ENCODE data around the gene OR10A4. TPM values are rescaled to one million over a fixed set of nuclear protein-coding genes. Genes with fewer than 3 reads are reported as not detected.
"Not testable (repeated sequence)": the region's sequence is repeated elsewhere in the genome, so short reads cannot be mapped to it uniquely, and the experiment has no call there.

Gene OR10A4
- not detected for total RNA-seq

- H3K4me3 ChIP-seq (ENCODE audit: low read length) = no peak within 1 kb of the TSS
- no peaks in the 10 kb centered on the region for H3K27me3 ChIP-seq (ENCODE audit: insufficient read depth, low read length)
- no peaks in the 10 kb centered on the region for H3K9me3 ChIP-seq (ENCODE audit: low read depth, low read length)
- H3K4me1 ChIP-seq (ENCODE audit: insufficient read depth, low read length) = no peaks in the 10 kb centered on the region
These were observed at the start of gene OR10A4 for GRCh38 chr11:6876325-6876724. TSS of gene OR10A4 (plus strand) at chr11:6876625. CDS start at chr11:6876648, 23 bp downstream.

- Histone ChIP-seq H3K9me3 (ENCODE audit: low read depth, low read length) (no peaks in the 10 kb centered on the region), H3K4me1 (ENCODE audit: insufficient read depth, low read length) (peaks cover under 1% of the 10 kb centered on the region), H3K4me3 (ENCODE audit: low read length) (no peak overlapping the region), H3K27me3 (ENCODE audit: insufficient read depth, low read length) (no peaks in the 10 kb centered on the region)
These were observed 48.3 kb upstream of the OR10A4 start for GRCh38 chr11:6828103-6828502.

GRCh38 chr11:6833356-6833755 is 43.1 kb upstream of the OR10A4 start:
- Histone ChIP-seq H3K27me3 (ENCODE audit: insufficient read depth, low read length) (no peaks in the 10 kb centered on the region), H3K4me1 (ENCODE audit: insufficient read depth, low read length) (peaks cover 4% of the 10 kb centered on the region), H3K4me3 (ENCODE audit: low read length) (no peak overlapping the region), H3K9me3 (ENCODE audit: low read depth, low read length) (no peaks in the 10 kb centered on the region)

- H3K27me3 ChIP-seq (ENCODE audit: insufficient read depth, low read length) = no peaks in the 10 kb centered on the region
- H3K4me3 ChIP-seq (ENCODE audit: low read length) = no peak overlapping the region
- H3K4me1 ChIP-seq (ENCODE audit: insufficient read depth, low read length) = peaks cover 4% of the 10 kb centered on the region
- no peaks in the 10 kb centered on the region for H3K9me3 ChIP-seq (ENCODE audit: low read depth, low read length)
These were observed 42.4 kb upstream of the OR10A4 start for GRCh38 chr11:6834021-6834420.

- Histone ChIP-seq H3K4me1 (ENCODE audit: insufficient read depth, low read length) (no peaks in the 10 kb centered on the region), H3K27me3 (ENCODE audit: insufficient read depth, low read length) (peaks cover 4% of the 10 kb centered on the region), H3K4me3 (ENCODE audit: low read length) (no peak overlapping the region), H3K9me3 (ENCODE audit: low read depth, low read length) (no peaks in the 10 kb centered on the region)
These were observed 34.7 kb upstream of the OR10A4 start for GRCh38 chr11:6841694-6842093.

GRCh38 chr11:6843670-6844069 is 32.8 kb upstream of the OR10A4 start:
- no peaks in the 10 kb centered on the region for H3K4me1 ChIP-seq (ENCODE audit: insufficient read depth, low read length)
- no peaks in the 10 kb centered on the region for H3K9me3 ChIP-seq (ENCODE audit: low read depth, low read length)
- H3K27me3 ChIP-seq (ENCODE audit: insufficient read depth, low read length) = peaks cover 4% of the 10 kb centered on the region
- H3K4me3 ChIP-seq (ENCODE audit: low read length) = no peak overlapping the region

GRCh38 chr11:6844356-6844755 is 32.1 kb upstream of the OR10A4 start:
- Histone ChIP-seq H3K9me3 (ENCODE audit: low read depth, low read length) (no peaks in the 10 kb centered on the region), H3K27me3 (ENCODE audit: insufficient read depth, low read length) (peaks cover 4% of the 10 kb centered on the region), H3K4me1 (ENCODE audit: insufficient read depth, low read length) (no peaks in the 10 kb centered on the region), H3K4me3 (ENCODE audit: low read length) (no peak overlapping the region)

- H3K27me3 ChIP-seq (ENCODE audit: insufficient read depth, low read length) = peaks cover 4% of the 10 kb centered on the region
- H3K4me1 ChIP-seq (ENCODE audit: insufficient read depth, low read length) = no peaks in the 10 kb centered on the region
- no peaks in the 10 kb centered on the region for H3K9me3 ChIP-seq (ENCODE audit: low read depth, low read length)
- no peak within 1 kb of the TSS for H3K4me3 ChIP-seq (ENCODE audit: low read length)
These were observed 31.0 kb upstream of the OR10A4 start, which contains the start of gene OR10A5 for GRCh38 chr11:6845383-6845782. TSS of gene OR10A5 (plus strand) at chr11:6845683. CDS start at chr11:6845683, 0 bp downstream.

- H3K9me3 ChIP-seq (ENCODE audit: low read depth, low read length) = peaks cover 11% of the 10 kb centered on the region
- no peaks in the 10 kb centered on the region for H3K27me3 ChIP-seq (ENCODE audit: insufficient read depth, low read length)
- H3K4me3 ChIP-seq (ENCODE audit: low read length) = no peak overlapping the region
- no peaks in the 10 kb centered on the region for H3K4me1 ChIP-seq (ENCODE audit: insufficient read depth, low read length)
These were observed 25.9 kb upstream of the OR10A4 start for GRCh38 chr11:6850526-6850925.

GRCh38 chr11:6854801-6855200 is 21.6 kb upstream of the OR10A4 start:
- H3K4me1 ChIP-seq (ENCODE audit: insufficient read depth, low read length); H3K27me3 ChIP-seq (ENCODE audit: insufficient read depth, low read length); H3K4me3 ChIP-seq (ENCODE audit: low read length): not testable (repeated sequence)
- peaks cover 11% of the 10 kb centered on the region for H3K9me3 ChIP-seq (ENCODE audit: low read depth, low read length)

GRCh38 chr11:6855971-6856541 is 20.4 kb upstream of the OR10A4 start:
- H3K4me1 ChIP-seq (ENCODE audit: insufficient read depth, low read length) = no peaks in the 10 kb centered on the region
- H3K4me3 ChIP-seq (ENCODE audit: low read length) = no peak overlapping the region
- H3K27me3 ChIP-seq (ENCODE audit: insufficient read depth, low read length) = no peaks in the 10 kb centered on the region
- peaks cover 11% of the 10 kb centered on the region for H3K9me3 ChIP-seq (ENCODE audit: low read depth, low read length)

- H3K27me3 ChIP-seq (ENCODE audit: insufficient read depth, low read length) = no peaks in the 10 kb centered on the region
- peaks cover 11% of the 10 kb centered on the region for H3K9me3 ChIP-seq (ENCODE audit: low read depth, low read length)
These were observed 19.6 kb upstream of the OR10A4 start for GRCh38 chr11:6856871-6857270.

GRCh38 chr11:6862961-6863360 is 13.5 kb upstream of the OR10A4 start, which contains the start of gene OR10A2:
TSS of gene OR10A2 (plus strand) at chr11:6863057. CDS start at chr11:6869755, 6,698 bp downstream.
- H3K4me1 ChIP-seq (ENCODE audit: insufficient read depth, low read length) = no peaks in the 10 kb centered on the region
- no peak within 1 kb of the TSS for H3K4me3 ChIP-seq (ENCODE audit: low read length)
- H3K9me3 ChIP-seq (ENCODE audit: low read depth, low read length) = no peaks in the 10 kb centered on the region
- H3K27me3 ChIP-seq (ENCODE audit: insufficient read depth, low read length) = no peaks in the 10 kb centered on the region

More at GRCh38 chr11:6856871-6857270, 19.6 kb upstream of the OR10A4 start:
- H3K4me3 ChIP-seq (ENCODE audit: low read length) = no peak overlapping the region
- H3K4me1 ChIP-seq (ENCODE audit: insufficient read depth, low read length) = no peaks in the 10 kb centered on the region

GRCh38 chr11:6864438-6864837 is 12.0 kb upstream of the OR10A4 start:
- Histone ChIP-seq H3K9me3 (ENCODE audit: low read depth, low read length) (no peaks in the 10 kb centered on the region), H3K4me3 (ENCODE audit: low read length) (no peak overlapping the region), H3K27me3 (ENCODE audit: insufficient read depth, low read length) (no peaks in the 10 kb centered on the region), H3K4me1 (ENCODE audit: insufficient read depth, low read length) (no peaks in the 10 kb centered on the region)

- Histone ChIP-seq H3K27me3 (ENCODE audit: insufficient read depth, low read length) (no peaks in the 10 kb centered on the region), H3K4me3 (ENCODE audit: low read length) (no peak overlapping the region), H3K9me3 (ENCODE audit: low read depth, low read length) (no peaks in the 10 kb centered on the region), H3K4me1 (ENCODE audit: insufficient read depth, low read length) (no peaks in the 10 kb centered on the region)
These were observed 5.1 kb upstream of the OR10A4 start for GRCh38 chr11:6871278-6871677.

- H3K9me3 ChIP-seq (ENCODE audit: low read depth, low read length) = no peaks in the 10 kb centered on the region
- no peaks in the 10 kb centered on the region for H3K27me3 ChIP-seq (ENCODE audit: insufficient read depth, low read length)
- H3K4me1 ChIP-seq (ENCODE audit: insufficient read depth, low read length) = no peaks in the 10 kb centered on the region
- H3K4me3 ChIP-seq (ENCODE audit: low read length) = no peak overlapping the region
These were observed 664 bp upstream of the OR10A4 start for GRCh38 chr11:6875761-6876160.

Measured in mononuclear cell (primary cell).